ENCODE measurements around the gene SRD5A1.

GRCh38 chr5:6638236-6638635 lies 5.0 kb downstream of the SRD5A1 start:
- no peak for TF ChIP-seq CTCF (IDR thresholded peaks at IDR 0.05)
- TF ChIP-seq POLR2A (IDR thresholded peaks at IDR 0.05) = no peak
